Body of pancreas (tissue), 4 donors: Measurements from ENCODE around the gene NOM1. TPM values are rescaled to one million over a fixed set of nuclear protein-coding genes. Genes with fewer than 3 reads are reported as not detected.
"Not testable (repeated sequence)": the region's sequence is repeated elsewhere in the genome, so short reads cannot be mapped to it uniquely, and the experiment has no call there.

Experiments used
- ATAC-seq: fragments of 150-250 bp; one replicate; pipeline ENCODE4 v1.9.1; 2016
- DNase-seq, 4 donors: peaks; one replicate each; pipeline ENCODE4 v3.0.0-alpha.2; 2019
- H3K27ac ChIP-seq, 4 donors: fragments of 200-600 bp; sonication (generic); 1 replicate in 3 of 4; 2 replicates in 1 of 4; pipeline versions ENCODE4 v1.5.1 to v1.6.1; 2016 to 2019; ENCODE audit warnings: mild to moderate bottlenecking in 1 of 4, mixed read lengths in 1 of 4, moderate library complexity in 1 of 4
- H3K27me3 ChIP-seq, 2 donors: fragments of 200-600 bp; sonication (generic); one replicate each; pipeline ENCODE4 v1.6.0; 2016; ENCODE audit warnings: mild to moderate bottlenecking in 1 of 2
- H3K36me3 ChIP-seq, 2 donors: fragments of 200-600 bp; sonication (generic); replicated peaks in 1 of 2; 2 replicates each; pipeline ENCODE4 v1.5.1; 2016; ENCODE audit warnings: low read depth in 2 of 2; ENCODE audit not compliant: insufficient read depth in 1 of 2
- H3K4me1 ChIP-seq: fragments of 200-600 bp; sonication (generic); one replicate; pipeline ENCODE4 v1.6.0; 2016
- H3K4me3 ChIP-seq, 2 donors: fragments of 200-600 bp; sonication (generic); 1 replicate in 1 of 2; 2 replicates in 1 of 2; pipeline ENCODE4 v1.5.1; 2016 to 2019
- H3K9me3 ChIP-seq, 3 donors: fragments of 200-600 bp; sonication (generic); 1 replicate in 2 of 3; 2 replicates in 1 of 3; pipeline ENCODE4 v1.5.1; 2016
- CTCF ChIP-seq, 7 experiments: fragments of 450-650 bp in 4 of 7; fragments of 200-600 bp in 3 of 7; sonication (generic) in 3 of 7; IDR thresholded peaks; one replicate each; pipeline ENCODE4 v1.5.1; 2016 to 2019; ENCODE audit warnings: antibody characterized with exemption in 7 of 7
- POLR2A ChIP-seq, 3 donors: fragments of 450-650 bp; IDR thresholded peaks; one replicate each; pipeline ENCODE4 v1.6.1; 2016; ENCODE audit warnings: antibody characterized with exemption in 3 of 3, mild to moderate bottlenecking in 2 of 3
- WGBS, 2 donors: methylation state at CpG; one replicate each; pipeline ENCODE4 v1.1.5; 2017; 5-methylcytosine and 5-hydroxymethylcytosine counted together
- intact Hi-C: fragments of 100-400 bp; cut with DNase I; formaldehyde crosslinking; loops from one replicate; pipeline ENCODE4 v1.15.1; 2023
- total RNA-seq, 2 donors: library from RNA; depleted of rRNA; stranded (reverse); fragments of >200 nt; gene quantifications; one replicate each; pipeline ENCODE4 v1.1.0, GENCODE V29; 2016

Gene NOM1
- 10 to 100 TPM; 23.1 to 28.0 TPM for total RNA-seq

GRCh38 chr7:156949541-156950380 lies at the start of gene NOM1:
Gene NOM1 (plus strand): TSS chr7:156949712. CDS start chr7:156949738, 26 bp downstream.
- TF ChIP-seq POLR2A (IDR thresholded peaks at IDR 0.05) (peak in 2 of 3 donors; percentile 56 to 57), CTCF (IDR thresholded peaks at IDR 0.05) (peak; percentile 28 to 99 (median 92))
- peaks cover 34% of the 10 kb centered on the region for H3K4me1 ChIP-seq
- WGBS, 2 donors = 0 to 1% methylated on average over 12 to 115 of the region's 115 CpGs
- intact Hi-C loops = no loop called here
- peak within 1 kb of the TSS in 3 of 4 donors; percentile 54 to 73 (median 61) for H3K27ac ChIP-seq
- no peaks in the 10 kb centered on the region for H3K27me3 ChIP-seq
- H3K4me3 ChIP-seq = peak within 1 kb of the TSS; percentile 94 to 99
- ATAC-seq = peak; percentile 95
- H3K36me3 ChIP-seq = peaks cover 0 to 18% of the 10 kb centered on the region in 2 donors
- no peaks in the 10 kb centered on the region for H3K9me3 ChIP-seq
- peak; percentile 86 to 89 (median 88) for DNase-seq

DNA sequence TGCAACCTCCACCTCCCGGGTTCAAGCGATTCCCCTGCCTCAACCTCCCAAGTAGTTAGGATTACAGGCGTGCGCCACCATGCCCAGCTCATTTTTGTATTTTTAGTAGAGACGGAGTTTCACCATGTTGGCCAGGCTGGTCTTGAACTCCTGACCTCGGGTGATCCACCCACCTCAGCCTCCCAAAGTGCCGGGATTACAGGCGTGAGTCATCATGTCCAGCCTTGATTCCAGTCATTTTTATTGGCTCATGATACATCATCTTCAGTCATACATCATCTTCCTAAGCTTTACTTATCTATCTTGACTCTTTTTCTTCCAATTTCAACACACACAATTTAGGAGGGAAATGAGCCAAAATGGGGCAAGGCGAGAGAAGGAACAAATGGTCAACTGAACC lies 49.4 kb upstream of the NOM1 start:
- DNase-seq, H3K27me3 ChIP-seq, H3K27ac ChIP-seq, intact Hi-C loops, H3K4me1 ChIP-seq, H3K4me3 ChIP-seq, H3K9me3 ChIP-seq, ATAC-seq, H3K36me3 ChIP-seq: not testable (repeated sequence)
- 87 to 88% methylated on average over 9 of the region's 9 CpGs for WGBS, 2 donors

DNA sequence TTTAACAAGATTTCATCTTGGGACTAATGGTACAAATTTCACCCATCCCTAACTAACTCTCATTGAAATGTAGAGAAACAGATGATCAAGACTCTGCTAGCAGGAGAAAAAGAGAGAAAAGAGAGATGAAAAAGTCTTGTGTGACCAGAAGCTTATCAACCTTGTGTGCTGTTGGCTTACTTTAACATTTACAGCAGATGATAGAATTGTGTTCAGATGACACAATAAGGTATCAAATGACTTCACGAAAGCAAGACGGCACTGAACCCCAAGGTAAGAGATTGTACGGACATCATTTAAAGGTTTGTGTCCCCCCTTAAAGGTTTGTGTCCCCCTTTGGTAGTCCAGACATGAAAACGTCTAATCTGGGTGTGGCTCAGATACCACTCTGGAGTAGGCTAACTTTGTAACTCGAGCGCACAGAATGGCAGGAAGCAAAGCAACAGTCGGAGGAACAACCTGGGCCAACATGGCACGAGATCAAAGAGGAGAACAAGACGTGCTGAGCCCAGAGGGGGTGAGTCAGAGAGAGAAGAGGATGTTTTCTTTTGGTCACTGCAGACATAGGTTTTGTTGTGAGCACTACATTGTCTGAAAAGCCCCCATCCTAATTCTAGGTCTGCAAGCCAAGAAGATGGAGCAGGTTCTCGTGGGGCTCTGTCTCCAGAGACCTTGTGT lies 46.1 kb upstream of the NOM1 start:
- DNase-seq (peak in 3 of 4 donors; percentile 21 to 66 (median 30)), ATAC-seq (peak; percentile 60)
- Histone ChIP-seq H3K27me3 (no peaks in the 10 kb centered on the region), H3K9me3 (no peaks in the 10 kb centered on the region), H3K4me3 (no peak overlapping the region), H3K27ac (no peak overlapping the region), H3K36me3 (no peaks in the 10 kb centered on the region), H3K4me1 (no peaks in the 10 kb centered on the region)
- intact Hi-C loops = no loop called here
- TF ChIP-seq POLR2A (IDR thresholded peaks at IDR 0.05) = no peak
- TF ChIP-seq CTCF (IDR thresholded peaks at IDR 0.05) = no peak
- 57 to 61% methylated on average over 10 of the region's 10 CpGs for WGBS, 2 donors

DNA sequence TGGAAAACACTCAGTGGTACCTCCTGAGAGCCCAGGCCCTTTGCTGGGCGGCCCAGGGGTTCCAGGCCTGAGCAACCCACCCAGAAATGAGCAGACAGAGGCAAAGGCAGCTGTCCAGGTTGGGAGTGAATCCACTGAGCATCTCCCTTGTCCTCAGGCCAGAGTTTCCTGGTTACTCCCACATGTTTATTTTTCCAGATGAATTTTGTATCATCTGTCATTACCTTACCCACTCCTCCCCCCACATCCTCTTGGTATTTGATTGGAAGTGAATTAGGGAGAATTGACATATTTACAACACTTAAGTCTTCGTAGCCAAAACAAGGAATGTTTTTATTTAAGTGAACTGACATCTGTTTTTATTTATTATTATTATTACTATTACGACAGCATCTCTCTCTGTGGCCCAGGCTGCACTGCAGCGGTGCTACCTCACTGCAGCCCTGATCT lies 43.3 kb upstream of the NOM1 start:
- intact Hi-C loops = no loop called here
- Histone ChIP-seq H3K27ac (no peak overlapping the region), H3K27me3 (no peaks in the 10 kb centered on the region), H3K4me1 (peaks cover 5% of the 10 kb centered on the region), H3K9me3 (no peaks in the 10 kb centered on the region), H3K36me3 (no peaks in the 10 kb centered on the region), H3K4me3 (no peak overlapping the region)
- WGBS, 2 donors = 81 to 86% methylated on average over 4 of the region's 4 CpGs
- TF ChIP-seq CTCF (IDR thresholded peaks at IDR 0.05) (no peak), POLR2A (IDR thresholded peaks at IDR 0.05) (no peak)
- DNase-seq = no peak
- no peak for ATAC-seq

DNA sequence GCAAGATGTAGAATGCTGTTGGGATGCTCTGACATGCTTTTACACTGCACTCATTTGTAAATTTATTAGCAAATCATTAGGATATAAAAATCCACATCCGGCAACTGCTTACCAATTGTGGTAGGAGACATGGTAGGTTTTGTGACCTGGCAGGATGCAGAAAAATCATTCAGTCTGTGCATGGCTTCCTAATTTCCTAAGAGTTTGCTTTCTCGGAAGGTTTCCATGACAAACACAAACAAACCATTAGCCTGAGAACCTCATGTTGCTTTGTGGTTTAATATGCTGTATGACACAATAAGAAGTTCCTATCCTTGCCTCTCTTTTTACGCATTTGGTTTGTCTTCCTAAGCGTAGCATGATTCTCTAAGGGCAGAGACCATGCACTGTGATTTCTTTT lies 41.9 kb upstream of the NOM1 start:
- no peaks in the 10 kb centered on the region for H3K9me3 ChIP-seq
- no peak overlapping the region for H3K27ac ChIP-seq
- no peaks in the 10 kb centered on the region for H3K36me3 ChIP-seq
- ATAC-seq = no peak
- 76 to 78% methylated on average over 4 of the region's 4 CpGs for whole genome bisulfite sequencing, 2 donors
- TF ChIP-seq POLR2A (IDR thresholded peaks at IDR 0.05) (no peak), CTCF (IDR thresholded peaks at IDR 0.05) (no peak)
- H3K4me1 ChIP-seq = peaks cover 5% of the 10 kb centered on the region
- no peak for DNase-seq
- H3K4me3 ChIP-seq = no peak overlapping the region
- intact Hi-C loops = no loop called here
- H3K27me3 ChIP-seq = no peaks in the 10 kb centered on the region

- H3K27ac ChIP-seq, H3K27me3 ChIP-seq, H3K9me3 ChIP-seq, ATAC-seq, H3K4me3 ChIP-seq, H3K36me3 ChIP-seq, DNase-seq, H3K4me1 ChIP-seq, intact Hi-C loops: not testable (repeated sequence)
- WGBS, 2 donors = 64 to 73% methylated on average over 3 of the region's 3 CpGs
Measured at GRCh38 chr7:156909574-156910252, 39.8 kb upstream of the NOM1 start.
